NCI-H748 treated with DMSO at 0.1 percent for 48 hours (cell line): ENCODE results near the gene GOSR1.

Experiments
- DNase-seq: peaks from one replicate; lab custom pipeline; 2025; lab: John Stamatoyannopoulos, UW

GOSR1 gene

DNA sequence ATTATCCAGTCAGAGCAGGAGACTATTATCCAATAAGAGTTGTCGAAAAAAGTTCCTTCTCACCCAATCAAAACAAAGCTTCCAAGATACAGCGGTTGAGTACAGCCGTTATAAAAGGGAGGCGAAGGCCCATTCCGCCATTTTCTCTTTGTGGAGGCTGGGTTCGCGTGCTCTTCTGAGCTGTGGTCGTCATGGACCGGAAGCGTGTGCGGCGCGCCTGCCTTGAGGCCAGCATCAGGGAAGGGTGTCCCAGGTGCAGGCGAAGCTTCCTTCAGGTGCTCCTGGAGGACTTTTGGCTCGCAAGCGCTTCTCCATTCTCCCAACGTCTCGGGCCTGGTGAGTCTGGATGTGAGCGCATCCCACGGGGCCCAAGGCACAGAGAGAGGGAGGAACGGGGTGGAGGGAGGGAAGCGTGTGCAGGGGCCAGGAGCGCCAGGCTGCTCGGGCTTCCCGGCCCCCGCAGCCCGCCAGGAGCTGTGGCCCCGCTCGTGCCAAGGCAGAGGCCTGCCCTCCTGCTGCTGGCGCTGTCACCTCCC, 99.2 kb downstream of the GOSR1 start:
- no peak for DNase-seq
